Thoracic aorta (tissue), 2 donors: ENCODE results near the gene DDX25. TPM values are rescaled to one million over a fixed set of nuclear protein-coding genes. Genes with fewer than 3 reads are reported as not detected.

ENCODE experiments used
- ATAC-seq: fragments of 150-250 bp; one replicate; pipeline ENCODE4 v1.8.0; 2017; ENCODE audit warnings: low read depth; ENCODE audit not compliant: insufficient number of reproducible peaks, low FRiP score
- DNase-seq: peaks from one replicate; pipeline ENCODE4 v3.0.0-alpha.2; 2020; ENCODE audit warnings: low spot score
- H3K27ac ChIP-seq, 2 donors: fragments of 200-600 bp; sonication (generic); 1 replicate in 1 of 2; 2 replicates in 1 of 2; pipeline ENCODE4 v1.5.1; 2016; ENCODE audit warnings: mild to moderate bottlenecking in 2 of 2, moderate library complexity in 2 of 2
- H3K27me3 ChIP-seq: fragments of 200-600 bp; sonication (generic); replicated peaks from 2 replicates; pipeline ENCODE4 v1.6.0; 2016; ENCODE audit warnings: mild to moderate bottlenecking; ENCODE audit not compliant: insufficient read depth
- H3K36me3 ChIP-seq: fragments of 200-600 bp; sonication (generic); one replicate; pipeline ENCODE4 v1.5.1; 2016
- H3K4me1 ChIP-seq, 2 donors: fragments of 200-600 bp; sonication (generic); 1 replicate in 1 of 2; 2 replicates in 1 of 2; pipeline versions ENCODE4 v1.5.1 to v1.6.0; 2016; ENCODE audit warnings: low read depth in 2 of 2, mild to moderate bottlenecking in 1 of 2; ENCODE audit not compliant: control insufficient read depth in 1 of 2
- H3K4me3 ChIP-seq: fragments of 200-600 bp; sonication (generic); 2 replicates; pipeline ENCODE4 v1.5.1; 2016; ENCODE audit warnings: mild to moderate bottlenecking
- H3K9me3 ChIP-seq: fragments of 200-600 bp; sonication (generic); 2 replicates; pipeline ENCODE4 v1.5.1; 2016
- total RNA-seq, 2 donors: library from RNA; depleted of rRNA; stranded (reverse); fragments of >200 nt; gene quantifications; one replicate each; pipeline versions ENCODE4 v1.1.0 to v1.2.3, GENCODE V29; 2016
- TF ChIP-seq, protein P1 (sequence below): fragments of 200-600 bp; sonication (generic); IDR thresholded peaks from one replicate; pipeline ENCODE4 v1.5.1; 2019; ENCODE audit warnings: antibody characterized with exemption

Gene DDX25
- total RNA-seq, 2 donors from 2014 or later, result not detected

DNA sequence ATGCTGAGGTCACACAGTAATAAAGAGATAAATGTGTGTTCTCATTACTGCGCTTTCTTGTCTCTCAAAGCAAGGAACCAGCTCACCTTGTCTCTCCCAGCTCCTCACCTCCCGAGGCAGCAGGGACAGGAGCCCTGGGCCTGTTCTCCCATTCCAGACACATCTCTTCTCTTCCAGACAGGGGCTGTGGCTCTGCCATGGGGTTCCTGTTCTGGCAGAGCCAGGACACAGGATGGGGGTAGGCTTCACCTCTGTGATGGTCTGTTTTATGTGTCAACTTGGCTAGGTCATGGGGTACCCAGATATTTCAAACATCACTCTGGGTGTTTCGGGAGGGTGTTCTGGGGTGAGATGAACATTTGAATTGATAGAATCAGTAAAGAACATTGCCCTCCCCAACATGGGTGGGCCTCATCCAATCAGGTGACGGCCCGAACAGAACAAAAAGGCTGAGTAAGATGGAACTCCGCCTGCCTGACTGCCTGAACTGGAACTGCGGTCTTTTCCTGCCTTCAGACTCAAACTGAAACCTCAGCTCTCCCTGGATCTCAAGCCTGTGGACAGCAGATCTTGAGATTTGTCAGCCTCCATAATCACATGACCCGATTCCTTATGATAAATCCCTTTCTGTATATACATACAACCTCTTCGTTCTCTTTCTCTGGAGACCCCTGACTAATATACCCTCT is 39.5 kb downstream of the DDX25 start:
- Histone ChIP-seq H3K27ac (no peak overlapping the region), H3K4me3 (no peak overlapping the region), H3K36me3 (no peaks in the 10 kb centered on the region), H3K27me3 (no peaks in the 10 kb centered on the region), H3K9me3 (no peaks in the 10 kb centered on the region), H3K4me1 (no peaks in the 10 kb centered on the region)
- TF ChIP-seq, protein P1, sequence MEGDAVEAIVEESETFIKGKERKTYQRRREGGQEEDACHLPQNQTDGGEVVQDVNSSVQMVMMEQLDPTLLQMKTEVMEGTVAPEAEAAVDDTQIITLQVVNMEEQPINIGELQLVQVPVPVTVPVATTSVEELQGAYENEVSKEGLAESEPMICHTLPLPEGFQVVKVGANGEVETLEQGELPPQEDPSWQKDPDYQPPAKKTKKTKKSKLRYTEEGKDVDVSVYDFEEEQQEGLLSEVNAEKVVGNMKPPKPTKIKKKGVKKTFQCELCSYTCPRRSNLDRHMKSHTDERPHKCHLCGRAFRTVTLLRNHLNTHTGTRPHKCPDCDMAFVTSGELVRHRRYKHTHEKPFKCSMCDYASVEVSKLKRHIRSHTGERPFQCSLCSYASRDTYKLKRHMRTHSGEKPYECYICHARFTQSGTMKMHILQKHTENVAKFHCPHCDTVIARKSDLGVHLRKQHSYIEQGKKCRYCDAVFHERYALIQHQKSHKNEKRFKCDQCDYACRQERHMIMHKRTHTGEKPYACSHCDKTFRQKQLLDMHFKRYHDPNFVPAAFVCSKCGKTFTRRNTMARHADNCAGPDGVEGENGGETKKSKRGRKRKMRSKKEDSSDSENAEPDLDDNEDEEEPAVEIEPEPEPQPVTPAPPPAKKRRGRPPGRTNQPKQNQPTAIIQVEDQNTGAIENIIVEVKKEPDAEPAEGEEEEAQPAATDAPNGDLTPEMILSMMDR, result no peak
- DNase-seq, result no peak
- no peak for ATAC-seq

DNA sequence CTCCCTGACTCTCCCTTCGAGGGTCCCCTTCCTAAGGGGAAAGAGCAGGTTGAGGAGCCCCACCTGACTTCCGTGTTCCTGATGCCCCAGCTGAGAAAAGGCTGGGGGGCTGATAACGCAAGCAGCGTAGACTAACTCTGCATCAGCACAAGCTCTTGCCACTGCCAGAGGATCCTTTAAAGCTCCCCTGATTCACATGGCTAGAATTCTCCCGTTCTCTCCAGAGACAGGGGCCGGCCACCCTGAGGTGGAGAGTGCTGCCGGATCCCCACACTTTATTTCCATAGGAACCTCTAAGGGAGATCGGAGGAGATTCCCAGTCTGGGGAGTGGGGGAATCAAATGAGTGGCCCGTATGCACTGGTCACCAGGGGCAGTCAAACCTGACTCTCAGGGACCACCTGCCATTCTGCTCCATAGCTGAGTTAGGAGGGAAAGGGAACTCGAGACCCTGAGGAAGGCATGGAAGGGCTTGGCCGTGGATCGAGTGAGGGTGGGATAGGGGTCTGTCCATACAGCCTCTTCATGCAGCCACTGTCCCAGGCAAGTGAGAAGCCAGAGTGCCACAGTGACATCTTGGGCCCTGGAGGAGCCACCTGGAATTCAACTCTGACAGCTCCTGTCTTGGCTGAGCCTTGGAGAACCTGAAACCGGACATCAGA is 40.2 kb downstream of the DDX25 start:
- Histone ChIP-seq H3K4me3 (no peak overlapping the region), H3K36me3 (no peaks in the 10 kb centered on the region), H3K27me3 (no peaks in the 10 kb centered on the region), H3K4me1 (no peaks in the 10 kb centered on the region), H3K9me3 (no peaks in the 10 kb centered on the region), H3K27ac (no peak overlapping the region)
- ATAC-seq (no peak), DNase-seq (no peak)
- TF ChIP-seq, protein P1, result no peak

DNA sequence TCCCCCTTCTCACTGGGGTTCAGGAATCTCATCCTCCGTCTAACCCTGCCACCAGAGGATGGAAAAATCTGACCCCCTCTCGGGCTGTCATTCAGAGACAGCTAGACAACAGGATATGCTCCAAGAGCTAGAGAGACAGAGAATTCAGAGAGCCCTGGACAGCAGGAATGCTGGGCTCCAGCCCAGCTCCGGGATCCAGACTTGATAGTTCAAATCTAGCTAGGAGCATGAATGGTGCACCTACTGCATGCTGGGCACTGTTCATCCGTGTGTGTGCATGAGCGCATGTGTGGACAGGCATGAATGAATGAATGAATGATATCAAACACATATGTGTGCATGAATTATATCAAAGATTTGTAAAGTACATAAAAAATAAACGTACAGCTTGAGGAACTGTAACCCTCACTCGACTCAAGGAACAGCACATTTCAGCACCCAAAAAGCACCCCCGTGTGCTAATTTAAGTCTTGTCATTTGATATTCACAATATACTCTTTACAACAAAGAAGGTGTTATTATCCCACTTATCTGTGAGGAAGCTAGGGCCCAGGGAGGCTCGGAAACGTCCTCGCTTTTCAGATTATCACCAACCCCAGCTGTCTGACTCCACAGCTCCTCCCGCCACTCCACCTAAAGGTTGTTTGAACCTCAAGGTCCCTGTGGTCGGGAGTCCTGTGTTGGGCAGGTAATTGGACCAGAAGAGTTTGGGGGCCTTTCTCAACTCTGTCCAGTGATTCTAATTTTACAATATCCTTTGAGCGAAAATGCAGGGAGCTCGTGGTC is 40.9 kb downstream of the DDX25 start:
- DNase-seq, result no peak
- H3K4me3 ChIP-seq, result no peak overlapping the region
- no peaks in the 10 kb centered on the region for H3K9me3 ChIP-seq
- no peaks in the 10 kb centered on the region for H3K36me3 ChIP-seq
- no peak for ATAC-seq
- H3K4me1 ChIP-seq, result no peaks in the 10 kb centered on the region
- TF ChIP-seq, protein P1, result no peak
- H3K27ac ChIP-seq, result no peak overlapping the region
- H3K27me3 ChIP-seq, result no peaks in the 10 kb centered on the region

DNA sequence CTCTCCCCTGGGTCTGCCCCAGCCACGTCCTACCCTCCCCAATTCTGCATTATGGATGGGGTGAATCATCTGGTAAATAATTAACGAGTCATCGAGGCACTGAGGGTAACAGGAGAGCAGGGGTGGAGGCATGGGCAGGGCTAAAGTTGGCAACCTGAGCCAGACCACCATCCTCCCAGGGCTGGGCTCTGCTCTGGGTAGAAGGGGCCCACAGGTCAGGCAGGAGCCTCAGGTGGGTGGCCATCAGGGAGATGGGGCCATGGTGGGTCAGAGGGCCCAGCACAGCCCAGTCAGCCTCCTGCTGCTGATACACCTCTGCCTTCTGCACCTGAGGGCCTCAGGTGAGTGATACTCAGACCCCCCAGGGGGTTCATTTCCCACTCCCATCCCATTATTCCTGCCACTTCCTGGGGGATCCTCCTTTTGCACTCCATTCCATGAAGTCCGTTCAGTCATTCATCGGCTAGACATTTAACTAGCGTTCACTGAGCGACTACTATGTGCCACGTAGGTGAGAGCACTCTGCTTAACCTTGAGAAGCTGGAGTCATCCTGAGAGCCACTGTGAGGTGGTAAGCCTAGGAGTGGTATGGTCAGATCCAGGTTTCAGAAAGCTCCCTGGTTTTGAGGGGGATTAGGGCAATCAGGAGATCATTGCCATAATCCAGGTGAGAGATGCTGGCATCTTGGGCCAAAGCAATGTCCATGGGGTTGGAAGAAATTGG is 41.7 kb downstream of the DDX25 start, which contains the start of gene VSIG10L2:
TSS of gene VSIG10L2 (plus strand) at position 248 of the 724 bp plus-strand sequence. CDS start at position 260, 12 bp downstream.
- TF ChIP-seq, protein P1, result no peak
- no peak for DNase-seq
- Histone ChIP-seq H3K4me3 (no peak within 1 kb of the TSS), H3K4me1 (no peaks in the 10 kb centered on the region), H3K9me3 (no peaks in the 10 kb centered on the region), H3K27me3 (no peaks in the 10 kb centered on the region), H3K36me3 (no peaks in the 10 kb centered on the region), H3K27ac (no peak within 1 kb of the TSS)
- ATAC-seq, result no peak
